Measurements from ENCODE around the gene CEL.
A peak's percentile ranks its signal among the peaks of the same experiment; 100 is the strongest.

- TF ChIP-seq POLR2A (IDR thresholded peaks at IDR 0.05; ENCODE audit: low read depth, low read length) (no peak), TAF1 (IDR thresholded peaks at IDR 0.05; ENCODE audit: low read depth, low read length) (no peak), POLR2AphosphoS5 (IDR thresholded peaks at IDR 0.05; ENCODE audit: low read depth, low read length) (no peak), POU2F2 (IDR thresholded peaks at IDR 0.05; ENCODE audit: low read depth, low read length) (0 out of 2 replicates have a peak, but pooled peaks have one; percentile 25)
These were observed 56.8 kb downstream of the CEL start for GRCh38 chr9:133118568-133118967.

Measured in GM12891 (cell line).